H1 (cell line): ENCODE results near the gene FGR. TPM values are rescaled to one million over a fixed set of nuclear protein-coding genes. Genes with fewer than 3 reads are reported as not detected.

ENCODE experiments used
- CTCF ChIA-PET: fragments of 300-600 bp; sonication (Branson Sonifier 250); formaldehyde crosslinking; loops from one replicate; lab custom pipeline; 2021; ENCODE audit not compliant: partially characterized antibody; lab: Charles Lee
- POLR2A ChIA-PET: fragments of 300-600 bp; sonication (Branson Sonifier 250); formaldehyde crosslinking; loops from one replicate; lab custom pipeline; 2021; ENCODE audit warnings: inconsistent platforms; ENCODE audit not compliant: partially characterized antibody; lab: Charles Lee
- DNase-seq, 2 experiments: peaks; one replicate each; pipeline versions ENCODE4 v3.0.0 to v3.0.0-alpha.2; 2010 to 2022; ENCODE audit warnings: low spot score in 2 of 2, low read depth in 1 of 2, mixed read lengths in 1 of 2
- FAIRE-seq: peaks from 2 replicates; lab custom pipeline; 2011; peaks lifted over from hg19 to GRCh38; lab: Jason Lieb, UNC
- H2AFZ ChIP-seq: 2 replicates; pipeline ENCODE4 v1.8.1; 2012; ENCODE audit warnings: low read length, inconsistent platforms
- H2AK5ac ChIP-seq: 2 replicates; pipeline ENCODE4 v1.6.1; 2013; ENCODE audit warnings: low read depth, low read length
- H2BK120ac ChIP-seq: replicated peaks from 2 replicates; pipeline ENCODE3; 2013; ENCODE audit warnings: low read depth, low read length, inconsistent platforms
- H2BK12ac ChIP-seq: 2 replicates; pipeline ENCODE4 v1.6.1; 2013; ENCODE audit warnings: low read depth, low read length
- H2BK15ac ChIP-seq: 2 replicates; pipeline ENCODE4 v1.6.1; 2013; ENCODE audit warnings: low read length
- H2BK20ac ChIP-seq: 2 replicates; pipeline ENCODE4 v1.6.1; 2013; ENCODE audit warnings: low read length
- H2BK5ac ChIP-seq: 2 replicates; pipeline ENCODE4 v1.6.1; 2013; ENCODE audit warnings: low read depth, low read length
- H3K14ac ChIP-seq: 2 replicates; pipeline ENCODE4 v1.6.1; 2013; ENCODE audit warnings: inconsistent platforms; ENCODE audit not compliant: insufficient read length
- H3K18ac ChIP-seq: 2 replicates; pipeline ENCODE4 v1.6.1; 2013; ENCODE audit warnings: low read length; ENCODE audit errors: extremely low read depth
- H3K23ac ChIP-seq: 2 replicates; pipeline ENCODE4 v1.6.1; 2013; ENCODE audit warnings: inconsistent platforms; ENCODE audit not compliant: insufficient read length
- H3K23me2 ChIP-seq: 2 replicates; pipeline ENCODE4 v1.6.1; 2013; ENCODE audit warnings: low read depth, low read length
- H3K27ac ChIP-seq: 2 replicates; pipeline ENCODE4 v1.6.1; 2011; ENCODE audit warnings: low read depth, low read length, inconsistent platforms
- H3K27me3 ChIP-seq, 4 experiments: replicated peaks in 1 of 4; 1 replicate in 1 of 4; 2 replicates in 3 of 4; pipeline versions ENCODE4 v1.6.1 to v1.8.1; 2011 to 2013; ENCODE audit warnings: low read length in 3 of 4, mild to moderate bottlenecking in 3 of 4, inconsistent platforms in 2 of 4, mixed read lengths in 2 of 4, moderate library complexity in 1 of 4; ENCODE audit not compliant: control insufficient read depth in 3 of 4, insufficient read depth in 3 of 4; ENCODE audit errors: extremely low read depth in 1 of 4
- H3K36me3 ChIP-seq, 4 experiments: 2 replicates each; pipeline versions ENCODE4 v1.6.1 to v1.8.1; 2011 to 2013; ENCODE audit warnings: mild to moderate bottlenecking in 4 of 4, low read length in 3 of 4, moderate library complexity in 2 of 4, control low read depth in 1 of 4, inconsistent platforms in 1 of 4; ENCODE audit not compliant: insufficient read depth in 4 of 4, control insufficient read depth in 2 of 4
- H3K4ac ChIP-seq: replicated peaks from 2 replicates; pipeline ENCODE3; 2013; ENCODE audit warnings: low read length, low read depth, mixed read lengths, inconsistent platforms; ENCODE audit not compliant: insufficient read length
- H3K4me1 ChIP-seq, 4 experiments: replicated peaks in 1 of 4; 1 replicate in 1 of 4; 2 replicates in 3 of 4; pipeline versions ENCODE4 v1.6.1 to v1.8.1; 2011 to 2013; ENCODE audit warnings: low read length in 3 of 4, inconsistent platforms in 2 of 4, mixed read lengths in 1 of 4; ENCODE audit not compliant: insufficient read depth in 4 of 4, control insufficient read depth in 3 of 4
- H3K4me2 ChIP-seq, 2 experiments: 2 replicates each; pipeline versions ENCODE4 v1.6.1 to v1.8.1; 2011 to 2013; ENCODE audit warnings: low read depth in 2 of 2, low read length in 2 of 2, control low read depth in 1 of 2, inconsistent platforms in 1 of 2, mild to moderate bottlenecking in 1 of 2; ENCODE audit not compliant: insufficient read depth in 1 of 2
- H3K4me3 ChIP-seq, 4 experiments: fragments of 200-600, 300-600 bp in 1 of 4; sonication (generic), shearing (Covaris generic), sonication (Bioruptor Twin) in 1 of 4; 2 replicates each; pipeline versions ENCODE4 v1.5.1 to v1.8.1; 2011 to 2016; ENCODE audit warnings: low read length in 4 of 4, low read depth in 3 of 4, control low read depth in 2 of 4, inconsistent platforms in 2 of 4, mild to moderate bottlenecking in 2 of 4, mixed read lengths in 1 of 4, moderate library complexity in 1 of 4; ENCODE audit not compliant: insufficient read depth in 2 of 4; ENCODE audit errors: extremely low read depth in 1 of 4
- H3K56ac ChIP-seq: replicated peaks from 2 replicates; pipeline ENCODE3; 2013; ENCODE audit warnings: low read depth, mild to moderate bottlenecking, mixed read lengths, low read length, inconsistent platforms; ENCODE audit not compliant: insufficient read length
- H3K79me1 ChIP-seq: 2 replicates; pipeline ENCODE4 v1.6.1; 2013; ENCODE audit warnings: low read depth, low read length, control low read depth
- H3K79me2 ChIP-seq, 2 experiments: 2 replicates each; pipeline versions ENCODE4 v1.6.1 to v1.8.1; 2012 to 2013; ENCODE audit warnings: low read length in 2 of 2, mild to moderate bottlenecking in 2 of 2, inconsistent platforms in 1 of 2; ENCODE audit not compliant: insufficient read depth in 2 of 2, control insufficient read depth in 1 of 2
- H3K9ac ChIP-seq, 4 experiments: replicated peaks in 1 of 4; 1 replicate in 1 of 4; 2 replicates in 3 of 4; pipeline versions ENCODE4 v1.6.1 to v1.8.1; 2011 to 2013; ENCODE audit warnings: low read depth in 3 of 4, low read length in 3 of 4, control low read depth in 2 of 4, mild to moderate bottlenecking in 2 of 4, moderate library complexity in 2 of 4, inconsistent platforms in 1 of 4; ENCODE audit errors: extremely low read depth in 1 of 4
- H3K9me3 ChIP-seq, 2 experiments: 2 replicates each; pipeline versions ENCODE4 v1.6.1 to v1.8.1; 2012 to 2013; ENCODE audit warnings: mild to moderate bottlenecking in 2 of 2, moderate library complexity in 2 of 2, control low read depth in 1 of 2, inconsistent platforms in 1 of 2, low read depth in 1 of 2, low read length in 1 of 2, mixed read lengths in 1 of 2; ENCODE audit not compliant: insufficient read depth in 2 of 2
- H4K20me1 ChIP-seq, 2 experiments: replicated peaks in 1 of 2; 2 replicates each; pipeline versions ENCODE3 to v1.8.1; 2011 to 2013; ENCODE audit warnings: inconsistent platforms in 2 of 2, low read length in 2 of 2, mild to moderate bottlenecking in 1 of 2; ENCODE audit not compliant: insufficient read depth in 2 of 2, control insufficient read depth in 1 of 2
- H4K5ac ChIP-seq: 2 replicates; pipeline ENCODE4 v1.6.1; 2013; ENCODE audit warnings: low read length, low read depth, mixed read lengths, inconsistent platforms; ENCODE audit not compliant: insufficient read length
- H4K8ac ChIP-seq: 2 replicates; pipeline ENCODE4 v1.8.0; 2013; ENCODE audit warnings: mild to moderate bottlenecking, moderate library complexity, low read length, inconsistent platforms; ENCODE audit not compliant: insufficient read depth; ENCODE audit errors: extremely low read depth
- H4K91ac ChIP-seq: replicated peaks from 2 replicates; pipeline ENCODE3; 2013; ENCODE audit warnings: low read length, mixed read lengths, inconsistent platforms; ENCODE audit not compliant: insufficient read length
- CHD2 ChIP-seq: IDR thresholded peaks from 2 replicates; pipeline ENCODE4 v1.6.1; 2012; ENCODE audit warnings: low read length, improper control_type of control experiment
- CREB1 ChIP-seq: IDR thresholded peaks from 2 replicates; pipeline ENCODE4 v1.6.1; 2012; ENCODE audit warnings: inconsistent platforms
- EGR1 ChIP-seq: IDR thresholded peaks from 2 replicates; pipeline ENCODE4 v1.6.1; 2011; ENCODE audit warnings: low read depth, low read length, borderline replicate concordance
- HDAC6 ChIP-seq: IDR thresholded peaks from one replicate; pipeline ENCODE4 v1.7.1; 2012; ENCODE audit warnings: low read depth, mild to moderate bottlenecking, inconsistent platforms, low read length, moderate library complexity
- JUND ChIP-seq: IDR thresholded peaks from 2 replicates; pipeline ENCODE4 v1.6.1; 2011; ENCODE audit warnings: mild to moderate bottlenecking, improper control_type of control experiment, low read length
- KDM4A ChIP-seq: IDR thresholded peaks from one replicate; pipeline ENCODE4 v1.7.1; 2012; ENCODE audit warnings: low read depth, mild to moderate bottlenecking, moderate library complexity, low read length, inconsistent platforms; ENCODE audit not compliant: severe bottlenecking
- PHF8 ChIP-seq: fragments of 200-600 bp; sonication (generic); conservative IDR thresholded peaks from 2 replicates; pipeline ENCODE4 v1.7.1; 2012; ENCODE audit warnings: low read depth, mild to moderate bottlenecking, inconsistent platforms, low read length, moderate library complexity
- POU5F1 ChIP-seq: IDR thresholded peaks from 2 replicates; pipeline ENCODE4 v1.6.1; 2011; ENCODE audit warnings: low read depth, mild to moderate bottlenecking, low read length, moderate library complexity
- SP4 ChIP-seq: IDR thresholded peaks from 2 replicates; pipeline ENCODE4 v1.6.1; 2012; ENCODE audit warnings: low read length, inconsistent platforms
- TBP ChIP-seq: IDR thresholded peaks from 2 replicates; pipeline ENCODE4 v1.6.1; 2011; ENCODE audit warnings: low read depth, low read length, improper control_type of control experiment
- WGBS, 2 experiments: shearing (Covaris generic) in 1 of 2; methylation state at CpG; one replicate each; pipeline versions ENCODE4 v1.1.6 to v1.1.7; 2013 to 2015; ENCODE audit warnings: low lambda C conversion rate in 2 of 2, mixed read lengths in 2 of 2, inconsistent platforms in 1 of 2, low coverage in 1 of 2, missing lambda C conversion rate in 1 of 2; ENCODE audit not compliant: insufficient replicate concordance in 2 of 2, insufficient coverage in 1 of 2, insufficient read length in 1 of 2; ENCODE audit errors: extremely low coverage in 1 of 2, missing lambda C conversion rate in 1 of 2; 5-methylcytosine and 5-hydroxymethylcytosine counted together
- polyA plus RNA-seq, 7 experiments: library from polyadenylated mRNA; depleted of rRNA in 3 of 7; stranded (reverse) in 5 of 7; unstranded in 2 of 7; fragments of >200 nt in 5 of 7; fragments of 200-250 nt in 2 of 7; gene quantifications; 1 replicate in 5 of 7; 2 replicates in 1 of 7; 4 replicates in 1 of 7; pipeline versions ENCODE4 v1.2.1 to v1.2.3, GENCODE V29; 2011 to 2013; ENCODE audit warnings: missing spikeins in 2 of 7, mixed read lengths in 2 of 7
- total RNA-seq: library from RNA; stranded (reverse); fragmentation: NEBNext Ultra II Directional; extraction: Animal tissue kit (Norgen Biotek cat#: 25700); gene quantifications from 2 replicates; pipeline ENCODE4 v1.2.1, GENCODE V29; 2021
- TF ChIP-seq, protein P1 (sequence below): IDR thresholded peaks from 2 replicates; pipeline ENCODE4 v1.6.1; 2012; ENCODE audit warnings: low read length, inconsistent platforms

FGR gene
- total and polyA plus RNA-seq, 2 of the 8 experiments (the other 6 are each of a cell fraction or from before 2014, with no cell fraction given): 0.22 to 0.95 TPM

DNA sequence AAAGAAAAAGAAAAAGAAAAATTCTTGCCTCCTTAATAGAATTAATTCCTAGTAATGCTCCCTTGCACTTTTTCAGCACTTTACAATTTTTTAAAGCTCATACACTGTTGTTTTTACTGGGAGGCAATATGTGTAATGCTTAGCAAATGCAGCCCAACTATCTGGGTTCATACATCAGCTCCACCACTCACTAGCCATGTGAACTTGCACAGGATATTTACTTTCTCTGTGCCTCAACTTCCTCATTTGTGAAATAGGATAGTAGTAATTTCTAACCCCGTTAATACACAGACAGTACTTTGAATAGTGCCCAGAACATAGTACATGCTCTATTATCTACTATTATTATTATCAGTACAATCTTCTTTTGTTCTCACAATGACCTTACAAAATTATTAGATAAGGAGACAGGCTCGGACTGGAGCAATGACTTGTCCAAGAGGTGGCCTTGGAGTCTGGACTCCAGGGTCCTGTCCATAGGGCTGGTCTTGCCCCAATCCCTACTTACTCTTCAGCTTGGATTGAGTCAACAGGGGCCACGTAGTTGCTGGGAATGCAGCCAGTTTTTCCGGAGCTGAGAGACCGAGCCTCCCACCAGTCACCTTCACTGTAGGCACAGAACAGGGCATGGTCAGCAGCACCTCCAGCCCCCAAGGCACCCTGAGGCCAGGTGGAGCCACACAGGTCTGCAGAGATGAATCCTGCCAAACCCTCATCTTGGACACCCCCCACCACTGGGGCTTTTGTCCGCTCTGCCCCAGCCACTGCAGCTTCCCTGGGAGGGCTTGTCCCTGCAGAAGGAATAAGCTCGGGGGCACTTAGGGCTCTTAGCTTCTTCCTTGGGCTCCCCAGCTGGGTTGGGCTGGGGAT is 13.7 kb downstream of the FGR start:
- Histone ChIP-seq H3K4ac (no peak overlapping the region), H3K23me2 (no peaks in the 10 kb centered on the region), H3K79me1 (peaks cover 3% of the 10 kb centered on the region; the same call in 1 of the 2 replicates), H3K9me3 (no peaks in the 10 kb centered on the region), H3K14ac (no peak overlapping the region), H4K8ac (no peak overlapping the region), H3K4me2 (no peak overlapping the region), H2BK120ac (no peak overlapping the region), H2BK12ac (peak overlapping the region; percentile 11; the same call in 1 of the 2 replicates), H3K36me3 (no peaks in the 10 kb centered on the region), H2BK20ac (no peak overlapping the region), H3K56ac (no peak overlapping the region), H3K79me2 (no peaks in the 10 kb centered on the region), H2BK15ac (no peak overlapping the region), H2BK5ac (peak overlapping the region; percentile 29; the same call in 1 of the 2 replicates), H3K27ac (no peak overlapping the region), H3K4me3 (no peak overlapping the region), H3K9ac (no peak overlapping the region), H4K20me1 (peaks cover 0 to 1% of the 10 kb centered on the region in 2 experiments), H3K18ac (peak overlapping the region; percentile 53; the same call in 1 of the 2 replicates), H3K27me3 (peaks cover 0 to under 1% (median under 1%) of the 10 kb centered on the region in 4 experiments; a peak in 1 of 7 replicates), H2AFZ (no peak overlapping the region), H4K91ac (peak overlapping the region; percentile 5), H3K23ac (no peak overlapping the region), H4K5ac (no peak overlapping the region), H2AK5ac (no peak overlapping the region), H3K4me1 (peaks cover 0 to 16% (median 10%) of the 10 kb centered on the region in 4 experiments; a peak in 6 of 7 replicates)
- no peak for DNase-seq
- ChIA-PET CTCF (interaction anchor here (0.7 to 37.8 kb wide), 7 partner anchors 10 to 295 kb away, joined by 3 to 1807 read pairs (median 9); partner anchors contain the start of genes AHDC1 and IFI6), POLR2A (interaction anchor here (1.0 kb wide), 1 partner anchor 12 kb away, joined by 3 read pairs; no protein-coding TSS in a partner anchor)
- 85% methylated on average over 7 of the region's 7 CpGs; no CpG with 5 or more reads in 1 of the 2 experiments for WGBS, 2 experiments
- FAIRE-seq: no peak
- TF ChIP-seq SP4 (no peak), CHD2 (no peak), TBP (no peak), HDAC6 (no peak), POU5F1 (no peak), KDM4A (no peak), PHF8 (no peak), JUND (no peak), EGR1 (no peak), CREB1 (no peak)
- TF ChIP-seq, protein P1, sequence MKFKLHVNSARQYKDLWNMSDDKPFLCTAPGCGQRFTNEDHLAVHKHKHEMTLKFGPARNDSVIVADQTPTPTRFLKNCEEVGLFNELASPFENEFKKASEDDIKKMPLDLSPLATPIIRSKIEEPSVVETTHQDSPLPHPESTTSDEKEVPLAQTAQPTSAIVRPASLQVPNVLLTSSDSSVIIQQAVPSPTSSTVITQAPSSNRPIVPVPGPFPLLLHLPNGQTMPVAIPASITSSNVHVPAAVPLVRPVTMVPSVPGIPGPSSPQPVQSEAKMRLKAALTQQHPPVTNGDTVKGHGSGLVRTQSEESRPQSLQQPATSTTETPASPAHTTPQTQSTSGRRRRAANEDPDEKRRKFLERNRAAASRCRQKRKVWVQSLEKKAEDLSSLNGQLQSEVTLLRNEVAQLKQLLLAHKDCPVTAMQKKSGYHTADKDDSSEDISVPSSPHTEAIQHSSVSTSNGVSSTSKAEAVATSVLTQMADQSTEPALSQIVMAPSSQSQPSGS: no peak
